Measurements from ENCODE around the gene OXLD1.

OXLD1 gene

DNA sequence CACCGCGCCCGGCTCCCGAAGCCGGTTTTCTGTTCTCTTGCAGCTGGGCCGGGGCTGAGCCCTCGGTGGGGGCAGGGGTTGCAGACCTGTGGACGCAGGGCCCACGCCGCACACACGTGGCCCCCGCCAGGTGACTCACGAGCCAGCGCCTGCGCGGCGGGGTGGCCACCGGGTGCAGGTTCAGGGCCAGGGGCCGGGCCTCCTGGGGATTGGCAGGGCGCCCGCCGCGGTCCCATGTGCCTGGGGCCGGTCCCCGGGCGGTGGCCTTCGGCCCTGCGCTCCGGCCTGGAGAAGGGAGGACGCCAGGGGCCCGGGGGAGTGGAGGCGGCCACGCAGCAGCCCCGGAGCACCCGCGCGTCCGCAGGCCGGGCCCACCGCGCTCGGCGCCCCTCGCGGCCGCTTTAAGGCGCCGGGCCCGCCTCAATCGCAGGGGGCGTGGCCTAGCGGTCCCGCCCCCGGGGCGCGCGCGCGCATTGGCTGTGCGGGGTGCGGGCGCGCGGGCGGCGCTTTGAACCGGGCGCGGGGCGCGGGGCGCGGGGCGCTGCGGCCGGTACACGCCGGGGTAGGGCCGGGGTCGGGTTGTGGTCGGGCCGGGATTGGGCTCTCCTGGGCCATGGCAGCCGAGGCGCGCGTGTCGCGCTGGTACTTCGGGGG lies 45.5 kb upstream of the OXLD1 start, which contains the start of gene SLC25A10:
SLC25A10 (plus strand) TSS at position 471 of the 654 bp plus-strand sequence; CDS start at position 614, 143 bp downstream.
- TF ChIP-seq POLR2AphosphoS5 (IDR thresholded peaks at IDR 0.05; ENCODE audit: borderline replicate concordance, low read depth, low read length) (peak; percentile 23; the same call in 1 of the 2 replicates), EZH2 (IDR thresholded peaks at IDR 0.05) (no peak)

DNA sequence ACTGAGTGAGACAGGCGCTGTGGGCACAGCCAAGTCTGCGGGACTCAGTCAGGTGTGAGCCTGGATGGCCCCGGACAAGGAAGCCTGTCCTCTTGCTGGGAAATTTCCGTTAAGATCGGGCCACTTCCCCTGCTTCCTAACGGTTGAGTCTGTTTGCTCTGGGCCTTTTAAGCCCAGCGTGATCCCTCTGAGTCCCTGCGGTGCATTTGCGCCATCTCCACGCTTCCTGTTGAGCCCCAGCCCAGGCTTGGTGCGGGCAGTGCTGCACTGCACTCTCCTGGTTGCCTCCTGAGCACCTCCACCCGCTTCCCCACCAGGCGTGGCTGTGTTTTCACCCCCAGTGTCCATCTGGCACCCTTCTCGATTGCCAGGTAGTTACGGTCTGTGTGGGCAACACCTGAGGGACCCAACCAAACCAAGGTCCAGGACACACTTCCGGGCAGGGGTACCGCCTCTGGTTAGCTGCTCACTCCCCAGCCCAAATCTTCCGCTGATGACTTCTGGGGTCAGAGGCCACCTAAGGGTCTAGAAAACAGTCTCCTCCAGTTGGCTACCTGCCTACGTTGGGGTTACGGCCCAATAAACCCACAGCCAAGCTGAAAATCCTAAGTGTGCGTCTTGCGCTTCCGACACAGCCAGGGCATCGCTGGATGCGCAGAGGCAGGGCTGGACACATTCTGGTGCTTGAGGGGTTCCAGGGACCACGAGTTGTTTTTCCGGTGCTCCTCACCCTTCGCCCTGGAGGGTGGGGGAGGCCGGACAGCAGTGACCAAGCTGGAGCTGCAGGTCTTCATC lies 44.3 kb upstream of the OXLD1 start:
- Histone ChIP-seq H3K27ac (no peak overlapping the region), H3K9ac (ENCODE audit: insufficient read length) (no peak overlapping the region), H3K9me3 (ENCODE audit: low read depth, low read length) (no peaks in the 10 kb centered on the region), H3K36me3 (ENCODE audit: insufficient read depth, low read length) (peaks cover 25% of the 10 kb centered on the region), H3K4me3 (peak overlapping the region; percentile 89; the same call in 1 of the 2 replicates)
- DNase-seq (ENCODE audit: low read depth, low spot score) = no peak
- TF ChIP-seq POLR2AphosphoS5 (IDR thresholded peaks at IDR 0.05; ENCODE audit: borderline replicate concordance, low read depth, low read length) (no peak; the same call in 1 of the 2 replicates), EZH2 (IDR thresholded peaks at IDR 0.05) (no peak), FOXP2 (optimal IDR thresholded peaks at IDR 0.05; ENCODE audit: control extremely low read depth, extremely low read length, insufficient read depth) (no peak)

More for the DNA sequence above, 45.5 kb upstream of the OXLD1 start, which contains the start of gene SLC25A10:
- Histone ChIP-seq H3K9me3 (ENCODE audit: low read depth, low read length) (no peaks in the 10 kb centered on the region), H3K27ac (peak within 1 kb of the TSS; percentile 80; the same call in 1 of the 2 replicates), H3K4me3 (peak within 1 kb of the TSS; percentile 89), H3K36me3 (ENCODE audit: insufficient read depth, low read length) (peaks cover 13% of the 10 kb centered on the region), H3K9ac (ENCODE audit: insufficient read length) (peak within 1 kb of the TSS; percentile 90)
- DNase-seq (ENCODE audit: low read depth, low spot score) = no peak

DNA sequence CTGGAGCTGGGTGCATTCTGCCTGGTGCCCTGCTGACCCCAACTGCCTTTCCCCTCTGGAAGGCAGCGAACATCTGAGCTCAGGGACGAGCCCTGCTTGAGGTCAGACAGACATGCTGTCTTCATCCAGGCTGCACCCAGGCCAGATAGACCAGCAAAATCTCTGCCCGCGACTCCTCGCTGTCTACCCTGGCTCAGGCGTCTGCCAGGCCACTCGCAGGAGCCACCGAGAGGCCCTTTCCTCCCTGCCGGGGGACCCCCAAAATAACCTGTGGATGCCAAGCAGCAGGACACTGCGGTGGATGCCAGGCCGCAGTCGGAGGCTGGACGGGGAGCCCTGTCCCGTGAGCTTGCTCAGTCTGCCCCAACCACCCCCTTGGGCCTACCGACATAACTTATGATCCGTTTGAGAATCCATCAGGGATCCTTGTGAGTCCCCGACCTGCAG lies 42.4 kb upstream of the OXLD1 start:
- Histone ChIP-seq H3K27ac (peak overlapping the region; percentile 31; the same call in 1 of the 2 replicates), H3K4me3 (no peak overlapping the region), H3K36me3 (ENCODE audit: insufficient read depth, low read length) (peaks cover 39% of the 10 kb centered on the region), H3K9me3 (ENCODE audit: low read depth, low read length) (no peaks in the 10 kb centered on the region), H3K9ac (ENCODE audit: insufficient read length) (no peak overlapping the region)
- no peak for TF ChIP-seq FOXP2 (optimal IDR thresholded peaks at IDR 0.05; ENCODE audit: control extremely low read depth, extremely low read length, insufficient read depth)
- no peak for TF ChIP-seq EZH2 (IDR thresholded peaks at IDR 0.05)
- peak; percentile 19; the same call in 1 of the 2 replicates for TF ChIP-seq POLR2AphosphoS5 (IDR thresholded peaks at IDR 0.05; ENCODE audit: borderline replicate concordance, low read depth, low read length)
- DNase-seq (ENCODE audit: low read depth, low spot score) = no peak

DNA sequence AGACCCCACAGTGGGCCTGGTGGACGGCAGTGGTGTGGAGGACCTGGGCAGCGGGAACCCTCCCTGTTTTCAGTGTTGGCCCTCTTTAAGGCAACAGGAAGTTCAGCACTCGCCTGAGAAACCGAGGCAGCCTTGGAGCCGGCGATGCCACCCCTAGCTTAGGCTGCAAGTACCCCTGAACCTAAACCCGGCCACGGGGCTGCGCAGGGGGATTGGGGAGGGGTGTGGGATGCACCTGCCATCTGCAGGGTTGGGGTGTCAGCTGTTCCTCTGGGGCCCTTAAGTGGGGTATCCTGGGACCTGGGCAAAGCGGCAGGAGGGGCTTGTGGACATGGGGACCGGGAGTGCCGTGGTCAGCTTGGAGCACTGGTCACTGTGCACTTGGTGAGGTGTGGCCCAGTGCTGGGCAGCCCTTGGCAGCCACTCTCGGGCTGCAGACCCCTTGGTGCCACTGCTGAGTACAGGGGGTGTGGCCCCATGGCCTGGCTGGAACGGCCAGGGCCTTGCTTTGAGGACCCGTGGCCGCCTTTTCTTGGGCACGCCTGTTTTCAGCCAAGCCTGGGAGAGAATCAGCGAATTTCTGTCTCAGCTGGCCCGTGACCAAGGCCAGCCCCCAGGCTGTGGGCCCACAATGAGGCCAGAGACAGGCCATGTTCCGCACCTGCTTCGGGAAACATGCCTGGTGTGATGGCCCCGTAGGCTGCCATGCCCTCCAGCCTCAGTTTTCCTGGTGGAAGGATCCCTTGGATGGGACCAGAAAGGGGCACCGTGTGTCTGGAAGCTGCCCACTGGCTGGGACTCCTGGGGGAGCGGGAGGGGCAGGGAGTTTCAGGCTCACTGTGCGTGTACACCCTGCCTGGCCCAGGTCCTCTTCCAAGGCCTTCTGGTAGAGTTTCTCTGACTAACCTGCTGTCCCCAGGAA lies 41.6 kb upstream of the OXLD1 start:
- TF ChIP-seq EZH2 (IDR thresholded peaks at IDR 0.05) (no peak), POLR2AphosphoS5 (IDR thresholded peaks at IDR 0.05; ENCODE audit: borderline replicate concordance, low read depth, low read length) (no peak), FOXP2 (optimal IDR thresholded peaks at IDR 0.05; ENCODE audit: control extremely low read depth, extremely low read length, insufficient read depth) (no peak)
- H3K4me3 ChIP-seq = no peak overlapping the region
- H3K9me3 ChIP-seq (ENCODE audit: low read depth, low read length) = no peaks in the 10 kb centered on the region
- no peak overlapping the region for H3K9ac ChIP-seq (ENCODE audit: insufficient read length)
- H3K27ac ChIP-seq = 0 out of 2 replicates have a peak overlapping the region, but pooled peaks have one; percentile 31
- DNase-seq (ENCODE audit: low read depth, low spot score) = no peak
- peaks cover 39% of the 10 kb centered on the region for H3K36me3 ChIP-seq (ENCODE audit: insufficient read depth, low read length)

DNA sequence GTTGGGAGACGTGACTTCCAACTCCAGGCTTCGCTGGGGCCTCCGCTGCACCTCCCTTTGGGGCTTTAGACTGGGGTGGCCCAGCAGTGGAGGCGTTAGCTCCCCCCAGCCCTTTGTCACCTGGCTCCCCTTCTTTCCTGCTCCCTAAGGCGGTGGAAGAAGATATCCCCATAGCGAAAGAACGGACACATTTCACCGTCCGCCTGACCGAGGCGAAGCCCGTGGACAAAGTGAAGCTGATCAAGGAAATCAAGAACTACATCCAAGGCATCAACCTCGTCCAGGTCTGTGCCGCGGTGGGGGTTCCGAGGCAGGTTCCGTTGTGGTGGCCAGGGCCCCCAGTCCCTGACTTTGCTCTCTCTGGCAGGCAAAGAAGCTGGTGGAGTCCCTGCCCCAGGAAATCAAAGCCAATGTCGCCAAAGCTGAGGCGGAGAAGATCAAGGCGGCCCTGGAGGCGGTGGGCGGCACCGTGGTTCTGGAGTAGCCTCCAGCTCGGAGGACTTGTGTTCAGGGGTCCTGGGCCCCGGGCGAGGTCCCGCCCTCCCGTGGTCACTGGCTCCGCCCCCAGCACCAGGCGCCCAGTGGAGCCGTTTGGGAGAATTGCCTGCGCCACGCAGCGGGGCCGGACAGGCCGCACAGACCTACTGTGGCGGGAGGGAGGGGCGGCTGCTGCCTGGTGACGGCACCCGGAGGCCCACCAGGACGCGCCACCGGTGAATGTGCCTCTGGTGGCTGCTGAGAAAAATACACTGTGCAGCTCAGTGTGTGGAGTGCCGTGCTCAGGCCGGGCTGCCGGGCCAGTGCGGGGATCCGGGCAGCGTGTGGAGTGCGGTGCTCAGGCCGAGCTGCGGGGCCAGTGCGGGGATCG lies 40.6 kb upstream of the OXLD1 start:
- Histone ChIP-seq H3K9me3 (ENCODE audit: low read depth, low read length) (no peaks in the 10 kb centered on the region), H3K36me3 (ENCODE audit: insufficient read depth, low read length) (peaks cover 39% of the 10 kb centered on the region), H3K9ac (ENCODE audit: insufficient read length) (no peak overlapping the region), H3K4me3 (no peak overlapping the region), H3K27ac (0 out of 2 replicates have a peak overlapping the region, but pooled peaks have one; percentile 9)
- TF ChIP-seq POLR2AphosphoS5 (IDR thresholded peaks at IDR 0.05; ENCODE audit: borderline replicate concordance, low read depth, low read length) = no peak
- TF ChIP-seq EZH2 (IDR thresholded peaks at IDR 0.05) = no peak
- no peak for DNase-seq (ENCODE audit: low read depth, low spot score)

DNA sequence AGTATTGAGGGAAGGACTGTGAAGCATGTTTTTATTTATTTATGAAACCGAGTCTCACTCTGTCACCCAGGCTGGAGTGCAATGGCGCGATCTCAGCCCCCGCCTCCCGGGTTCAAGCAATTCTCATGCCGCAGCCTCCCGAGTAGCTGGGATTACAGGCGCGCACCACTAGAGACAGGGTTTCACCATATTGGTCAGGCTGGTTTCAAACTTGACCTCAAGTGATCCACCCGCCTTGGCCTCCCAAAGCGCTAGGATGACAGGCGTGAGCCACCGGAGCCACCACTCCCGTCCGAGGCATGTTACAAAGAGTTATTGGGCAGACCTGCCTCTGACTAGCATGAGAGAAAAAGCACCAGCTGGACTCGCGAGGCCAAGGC lies 39.8 kb upstream of the OXLD1 start:
- Histone ChIP-seq H3K9ac (ENCODE audit: insufficient read length) (no peak overlapping the region), H3K36me3 (ENCODE audit: insufficient read depth, low read length) (peaks cover 45% of the 10 kb centered on the region)
- DNase-seq (ENCODE audit: low read depth, low spot score) = no peak

More for the DNA sequence above, 39.8 kb upstream of the OXLD1 start:
- Histone ChIP-seq H3K9me3 (ENCODE audit: low read depth, low read length) (no peaks in the 10 kb centered on the region), H3K4me3 (no peak overlapping the region), H3K27ac (no peak overlapping the region)
- TF ChIP-seq FOXP2 (optimal IDR thresholded peaks at IDR 0.05; ENCODE audit: control extremely low read depth, extremely low read length, insufficient read depth) = no peak
- TF ChIP-seq EZH2 (IDR thresholded peaks at IDR 0.05) = no peak
- no peak for TF ChIP-seq POLR2AphosphoS5 (IDR thresholded peaks at IDR 0.05; ENCODE audit: borderline replicate concordance, low read depth, low read length)
